ENCODE data around the gene RAD51B. TPM values are rescaled to one million over a fixed set of nuclear protein-coding genes. Genes with fewer than 3 reads are reported as not detected.

Gene RAD51B
- total RNA-seq, 1 experiment from 2014 or later = 14.2 TPM

GRCh38 chr14:68397822-68398221, 578.2 kb downstream of the RAD51B start:
- no peak overlapping the region for H3K4me3 Mint-ChIP-seq
- H3K27me3 Mint-ChIP-seq (ENCODE audit: low read depth) = no peaks in the 10 kb centered on the region
- no peaks in the 10 kb centered on the region for H3K36me3 Mint-ChIP-seq
- no peak overlapping the region for H3K27ac Mint-ChIP-seq
- no peaks in the 10 kb centered on the region for H3K9me3 Mint-ChIP-seq
- ChIA-PET POLR2A (no interaction called here), CTCF (no interaction called here)
- peaks cover 42% of the 10 kb centered on the region for H3K4me1 Mint-ChIP-seq
- no peak for DNase-seq (ENCODE audit: low spot score)
- no peak for TF ChIP-seq ZNF263 (CRISPR knock-in tag; IDR thresholded peaks at IDR 0.05; ENCODE audit: low read depth)
- ATAC-seq = no peak

DNA sequence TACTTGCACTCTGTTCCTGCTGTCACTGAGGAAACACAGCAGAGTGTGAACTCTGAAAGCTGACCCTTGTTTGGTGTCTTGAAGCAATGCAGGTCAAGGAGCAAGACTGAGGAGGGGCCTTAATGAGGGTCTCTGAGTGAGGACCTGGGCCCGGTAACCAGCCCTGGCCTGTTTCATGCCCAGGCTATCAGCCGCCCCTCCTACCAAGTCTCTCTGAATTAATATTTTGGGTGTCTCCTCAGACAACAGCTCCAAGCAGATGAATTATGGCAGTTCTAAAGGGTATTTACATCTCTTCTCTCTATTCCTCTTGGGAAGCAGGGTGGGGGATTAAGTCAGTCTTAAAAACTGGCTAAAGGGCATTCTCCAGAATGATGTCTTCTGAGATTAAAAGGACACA, 578.8 kb downstream of the RAD51B start:
- H3K4me1 Mint-ChIP-seq = peaks cover 40% of the 10 kb centered on the region
- no peak overlapping the region for H3K27ac Mint-ChIP-seq
- TF ChIP-seq, protein P1, sequence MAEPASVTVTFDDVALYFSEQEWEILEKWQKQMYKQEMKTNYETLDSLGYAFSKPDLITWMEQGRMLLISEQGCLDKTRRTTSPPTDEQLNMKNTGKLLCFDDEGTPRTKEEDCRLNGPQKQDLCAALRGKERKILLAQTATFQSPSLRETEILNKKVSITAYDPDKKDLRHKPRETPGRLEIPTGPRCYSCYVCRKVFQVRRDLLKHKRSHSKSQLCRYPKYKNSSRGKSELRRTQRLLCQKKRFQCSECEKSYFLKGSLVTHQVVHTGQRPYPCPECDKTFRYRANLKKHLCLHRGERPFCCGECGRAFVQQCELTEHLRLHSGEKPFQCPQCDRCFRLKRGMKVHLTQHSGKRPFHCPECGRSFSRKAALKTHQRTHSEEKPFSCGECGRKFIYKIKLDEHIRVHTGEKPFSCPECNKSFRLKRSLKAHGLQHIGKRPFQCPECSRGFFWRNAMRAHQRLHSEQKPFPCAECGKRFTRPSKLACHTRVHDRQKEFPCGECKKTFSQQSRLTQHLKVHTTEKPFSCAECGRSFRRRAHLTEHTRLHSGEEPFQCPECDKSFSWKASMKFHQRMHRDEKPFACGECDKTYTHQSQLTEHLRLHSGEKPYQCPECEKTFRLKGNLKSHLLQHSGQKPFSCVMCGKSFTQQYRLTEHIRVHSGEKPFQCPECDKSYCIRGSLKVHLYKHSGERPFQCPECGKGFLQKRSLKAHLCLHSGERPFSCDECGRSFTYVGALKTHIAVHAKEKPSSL (CRISPR knock-in tag; conservative IDR thresholded peaks at IDR 0.05) = no peak
- TF ChIP-seq ZNF396 (CRISPR knock-in tag; IDR thresholded peaks at IDR 0.05; ENCODE audit: borderline replicate concordance) (no peak), JUN (CRISPR knock-in tag; IDR thresholded peaks at IDR 0.05) (no peak), RORB (CRISPR knock-in tag; IDR thresholded peaks at IDR 0.05) (no peak), SOX15 (CRISPR knock-in tag; IDR thresholded peaks at IDR 0.05) (no peak), ERG (CRISPR knock-in tag; IDR thresholded peaks at IDR 0.05) (no peak), JAZF1 (CRISPR knock-in tag; IDR thresholded peaks at IDR 0.05) (no peak), ZBTB21 (CRISPR knock-in tag; IDR thresholded peaks at IDR 0.05; ENCODE audit: borderline replicate concordance) (no peak), NFATC4 (CRISPR knock-in tag; IDR thresholded peaks at IDR 0.05) (no peak), E2F4 (CRISPR knock-in tag; IDR thresholded peaks at IDR 0.05; ENCODE audit: borderline replicate concordance, low read depth) (no peak), ZNF281 (CRISPR knock-in tag; IDR thresholded peaks at IDR 0.05) (no peak), PRRX2 (CRISPR knock-in tag; IDR thresholded peaks at IDR 0.05) (no peak), ZNF423 (CRISPR knock-in tag; IDR thresholded peaks at IDR 0.05) (no peak), SMAD4 (CRISPR knock-in tag; IDR thresholded peaks at IDR 0.05) (no peak), ETV6 (CRISPR knock-in tag; IDR thresholded peaks at IDR 0.05) (no peak)
- TF ChIP-seq, protein P2, sequence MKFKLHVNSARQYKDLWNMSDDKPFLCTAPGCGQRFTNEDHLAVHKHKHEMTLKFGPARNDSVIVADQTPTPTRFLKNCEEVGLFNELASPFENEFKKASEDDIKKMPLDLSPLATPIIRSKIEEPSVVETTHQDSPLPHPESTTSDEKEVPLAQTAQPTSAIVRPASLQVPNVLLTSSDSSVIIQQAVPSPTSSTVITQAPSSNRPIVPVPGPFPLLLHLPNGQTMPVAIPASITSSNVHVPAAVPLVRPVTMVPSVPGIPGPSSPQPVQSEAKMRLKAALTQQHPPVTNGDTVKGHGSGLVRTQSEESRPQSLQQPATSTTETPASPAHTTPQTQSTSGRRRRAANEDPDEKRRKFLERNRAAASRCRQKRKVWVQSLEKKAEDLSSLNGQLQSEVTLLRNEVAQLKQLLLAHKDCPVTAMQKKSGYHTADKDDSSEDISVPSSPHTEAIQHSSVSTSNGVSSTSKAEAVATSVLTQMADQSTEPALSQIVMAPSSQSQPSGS (CRISPR knock-in tag; IDR thresholded peaks at IDR 0.05; ENCODE audit: borderline replicate concordance, low read depth) = no peak
- H3K4me3 Mint-ChIP-seq = no peak overlapping the region
- H3K36me3 Mint-ChIP-seq = no peaks in the 10 kb centered on the region
- H3K9me3 Mint-ChIP-seq = no peaks in the 10 kb centered on the region
- ChIA-PET CTCF (no interaction called here), POLR2A (no interaction called here)
- no peaks in the 10 kb centered on the region for H3K27me3 Mint-ChIP-seq (ENCODE audit: low read depth)
- no peak for ATAC-seq
- DNase-seq (ENCODE audit: low spot score) = no peak
